HepG2 (cell line): Measurements from ENCODE around the gene ALG14. TPM values are rescaled to one million over a fixed set of nuclear protein-coding genes. Genes with fewer than 3 reads are reported as not detected.
A peak's percentile ranks its signal among the peaks of the same experiment; 100 is the strongest.

ENCODE experiments used
- ATAC-seq: fragments of 200-7000 bp; cut with Tn5 transposase; 3 replicates; pipeline ENCODE4 v1.9.1; 2020; ENCODE audit warnings: mild to moderate bottlenecking, moderate library complexity
- BruUV-seq: library from RNA; stranded (reverse); fragments of 400-500 nt; replicated peaks from 2 replicates; lab custom pipeline; 2021; lab: Mats Ljungman, UMichigan
- CTCF ChIA-PET: fragments of 300-600 bp; formaldehyde crosslinking; extraction: SDS; loops from one replicate; lab custom pipeline; 2021; ENCODE audit warnings: low total read pairs, inconsistent platforms, low intra/inter-chr PET ratio; lab: Yijun Ruan, JAX
- POLR2A ChIA-PET: fragments of 350-600 bp; sonication (Branson Sonifier 250); formaldehyde crosslinking; loops from one replicate; lab custom pipeline; 2020; ENCODE audit warnings: antibody characterized with exemption, inconsistent platforms; lab: Yijun Ruan, JAX
- DNase-seq: peaks from one replicate; pipeline ENCODE4 v3.0.0-alpha.2; 2015; ENCODE audit warnings: low spot score
- FAIRE-seq: peaks from 3 replicates; lab custom pipeline; 2011; peaks lifted over from hg19 to GRCh38; lab: Jason Lieb, UNC
- H2AFZ ChIP-seq: one replicate; pipeline ENCODE4 v1.6.1; 2011; ENCODE audit warnings: low read length, inconsistent platforms
- H3K27ac ChIP-seq: fragments of 300-600 bp; 3 replicates; pipeline ENCODE4 v1.8.0; 2011; ENCODE audit warnings: mixed run types, mild to moderate bottlenecking, mixed read lengths, low read length, inconsistent platforms; ENCODE audit not compliant: insufficient read depth; ENCODE audit errors: extremely low read length
- H3K27me3 ChIP-seq, 2 experiments: fragments of 200-600 bp in 1 of 2; 2 replicates in 1 of 2; 3 replicates in 1 of 2; pipeline versions ENCODE4 v1.6.0 to v1.8.0; 2011; ENCODE audit warnings: low read length in 2 of 2, mild to moderate bottlenecking in 2 of 2, moderate library complexity in 2 of 2, inconsistent platforms in 1 of 2; ENCODE audit not compliant: insufficient read depth in 2 of 2, control insufficient read depth in 1 of 2
- H3K36me3 ChIP-seq, 2 experiments: fragments of 200-600 bp in 1 of 2; replicated peaks in 1 of 2; 2 replicates in 1 of 2; 3 replicates in 1 of 2; pipeline versions ENCODE4 v1.5.1 to v1.8.0; 2011; ENCODE audit warnings: low read length in 2 of 2, inconsistent platforms in 1 of 2; ENCODE audit not compliant: insufficient read depth in 2 of 2, control insufficient read depth in 1 of 2
- H3K4me1 ChIP-seq: 2 replicates; pipeline ENCODE4 v1.5.1; 2012; ENCODE audit warnings: low read length, inconsistent platforms; ENCODE audit not compliant: insufficient read depth
- H3K4me2 ChIP-seq: 2 replicates; pipeline ENCODE4 v1.6.0; 2011; ENCODE audit warnings: low read depth, low read length, inconsistent platforms
- H3K4me3 ChIP-seq, 3 experiments: fragments of 200-600 bp in 1 of 3; sonication (generic), shearing (Covaris generic) in 1 of 3; replicated peaks in 1 of 3; 2 replicates each; pipeline ENCODE4 v1.5.1; 2011 to 2016; ENCODE audit warnings: low read length in 3 of 3, inconsistent platforms in 2 of 3, low read depth in 2 of 3, mild to moderate bottlenecking in 2 of 3, control low read depth in 1 of 3, mixed read lengths in 1 of 3; ENCODE audit not compliant: insufficient read depth in 1 of 3
- H3K79me2 ChIP-seq: one replicate; pipeline ENCODE4 v1.6.1; 2011; ENCODE audit warnings: low read length, inconsistent platforms; ENCODE audit not compliant: insufficient read depth
- H3K9ac ChIP-seq: 2 replicates; pipeline ENCODE4 v1.6.0; 2011; ENCODE audit warnings: mild to moderate bottlenecking, low read depth, low read length, inconsistent platforms; ENCODE audit not compliant: insufficient read depth
- H3K9me3 ChIP-seq: 2 replicates; pipeline ENCODE4 v1.5.1; 2012; ENCODE audit warnings: mild to moderate bottlenecking, low read length
- H4K20me1 ChIP-seq: 2 replicates; pipeline ENCODE4 v1.6.0; 2011; ENCODE audit warnings: inconsistent platforms, mild to moderate bottlenecking, low read length, moderate library complexity; ENCODE audit not compliant: insufficient read depth
- ADNP ChIP-seq: sonication (generic); formaldehyde crosslinking; IDR thresholded peaks from 2 replicates; pipeline ENCODE4 v1.4.0; 2020; ENCODE audit warnings: missing genetic modification reagents
- ARID5B ChIP-seq: IDR thresholded peaks from 2 replicates; pipeline ENCODE4 v1.4.0; 2020; ENCODE audit warnings: mild to moderate bottlenecking, missing genetic modification reagents
- CBX2 ChIP-seq, 2 experiments: fragments of 200-600 bp in 1 of 2; sonication (generic); formaldehyde crosslinking in 1 of 2; IDR thresholded peaks; 2 replicates each; pipeline versions ENCODE4 v1.7.0 to v1.8.1; 2018 to 2022; ENCODE audit warnings: low read depth in 2 of 2, low read length in 1 of 2, mild to moderate bottlenecking in 1 of 2, missing genetic modification reagents in 1 of 2
- CREM ChIP-seq, 2 experiments: sonication (generic) in 1 of 2; formaldehyde crosslinking in 1 of 2; IDR thresholded peaks; 2 replicates each; pipeline versions ENCODE4 v1.4.0 to v1.6.1; 2016 to 2020; ENCODE audit warnings: antibody characterized with exemption in 1 of 2, mild to moderate bottlenecking in 1 of 2, missing genetic modification reagents in 1 of 2
- ESRRA ChIP-seq: sonication (generic); formaldehyde crosslinking; IDR thresholded peaks from 2 replicates; pipeline ENCODE4 v1.5.1; 2020; ENCODE audit warnings: mild to moderate bottlenecking, low read depth, missing genetic modification reagents
- JUNB ChIP-seq: sonication (generic); formaldehyde crosslinking; IDR thresholded peaks from 2 replicates; pipeline ENCODE4 v1.8.0; 2022; ENCODE audit warnings: missing genetic modification reagents, mild to moderate bottlenecking, borderline replicate concordance
- NFE2L2 ChIP-seq: fragments of 150-350 bp; IDR thresholded peaks from 2 replicates; pipeline ENCODE4 v1.6.1; 2014; ENCODE audit warnings: low read length
- NR2F6 ChIP-seq, 2 experiments: IDR thresholded peaks; 2 replicates each; pipeline ENCODE4 v1.6.1; 2016; ENCODE audit warnings: antibody characterized with exemption in 1 of 2, mild to moderate bottlenecking in 1 of 2
- RARA ChIP-seq: IDR thresholded peaks from 2 replicates; pipeline ENCODE4 v1.6.1; 2016; ENCODE audit warnings: missing genetic modification reagents, missing compliant biosample characterization
- RBM22 ChIP-seq: fragments of 200-400 bp; formaldehyde crosslinking; optimal IDR thresholded peaks from 2 replicates; pipeline ENCODE3; 2017; ENCODE audit warnings: mild to moderate bottlenecking, low read length, moderate library complexity
- TBX3 ChIP-seq: fragments of 450-650 bp; IDR thresholded peaks from 2 replicates; pipeline ENCODE4 v1.6.1; 2017; ENCODE audit warnings: antibody characterized with exemption, mild to moderate bottlenecking, inconsistent platforms, borderline replicate concordance
- ZBTB43 ChIP-seq: sonication (generic); formaldehyde crosslinking; conservative IDR thresholded peaks from 2 replicates; pipeline ENCODE4 v1.4.0; 2020; ENCODE audit warnings: missing genetic modification reagents
- ZNF121 ChIP-seq: sonication (generic); formaldehyde crosslinking; IDR thresholded peaks from 2 replicates; pipeline ENCODE4 v1.5.0; 2020; ENCODE audit warnings: mild to moderate bottlenecking, missing genetic modification reagents
- ZNF414 ChIP-seq: sonication (generic); formaldehyde crosslinking; IDR thresholded peaks from 2 replicates; pipeline ENCODE4 v1.5.0; 2020; ENCODE audit warnings: missing genetic modification reagents
- ZNF570 ChIP-seq: sonication (generic); formaldehyde crosslinking; IDR thresholded peaks from 2 replicates; pipeline ENCODE4 v1.4.0; 2020; ENCODE audit warnings: mild to moderate bottlenecking, missing genetic modification reagents, borderline replicate concordance
- ZNF572 ChIP-seq: sonication (generic); formaldehyde crosslinking; IDR thresholded peaks from 2 replicates; pipeline ENCODE4 v1.5.1; 2020; ENCODE audit warnings: mild to moderate bottlenecking, missing genetic modification reagents
- ZNF878 ChIP-seq: sonication (generic); formaldehyde crosslinking; IDR thresholded peaks from 2 replicates; pipeline ENCODE4 v1.8.1; 2023; ENCODE audit warnings: mild to moderate bottlenecking, missing genetic modification reagents, moderate library complexity
- ZSCAN5A ChIP-seq: sonication (generic); formaldehyde crosslinking; IDR thresholded peaks from 2 replicates; pipeline ENCODE4 v1.8.0; 2022; ENCODE audit warnings: mild to moderate bottlenecking, missing genetic modification reagents, borderline replicate concordance
- WGBS: methylation state at CpG from one replicate; pipeline ENCODE4 v1.1.6; 2017; ENCODE audit warnings: low lambda C conversion rate; 5-methylcytosine and 5-hydroxymethylcytosine counted together
- in situ Hi-C: cut with HindIII; loops from 2 replicates; pipeline ENCODE4 v1.10.0; 2017; ENCODE audit warnings: low pct_unique_long_range_greater_than_20kb; ENCODE audit not compliant: extremely low pct_ligation_motif_present
- intact Hi-C: fragments of 100-400 bp; cut with micrococcal nuclease; formaldehyde crosslinking; loops from one replicate; pipeline ENCODE4 v1.10.0; 2022; ENCODE audit not compliant: unreplicated experiment
- polyA plus RNA-seq, 8 experiments: library from polyadenylated mRNA; depleted of rRNA in 3 of 8; stranded (reverse) in 7 of 8; unstranded in 1 of 8; fragments of >200 nt; fragmentation: Illumina TruSeq in 4 of 8; extraction: Trizol in 4 of 8; gene quantifications; 2 replicates each; pipeline versions ENCODE4 v1.2.1 to v1.2.3, GENCODE V29; 2011 to 2016; ENCODE audit warnings: low read depth in 4 of 8, missing spikeins in 1 of 8, mixed read lengths in 1 of 8; ENCODE audit not compliant: insufficient read depth in 1 of 8
- total RNA-seq, 5 experiments: library from RNA; depleted of rRNA; stranded (reverse); fragments of >200 nt; fragmentation: Illumina TruSeq; extraction: Trizol; gene quantifications; 2 replicates each; pipeline ENCODE4 v1.2.3, GENCODE V29; 2016; ENCODE audit warnings: low read depth in 1 of 5

The ALG14 gene
- total and polyA plus RNA-seq, 2 of the 13 experiments (the other 11 are each of a cell fraction or from before 2014, with no cell fraction given): 4.5 to 12.7 TPM

- WGBS: 34% methylated on average over 4 of the region's 4 CpGs
- Histone ChIP-seq H3K27ac (peak overlapping the region; percentile 50), H2AFZ (no peak overlapping the region), H3K36me3 (0 out of 5 replicates have a peak, but pooled peaks cover 0 to 1% of the 10 kb centered on the region in 2 experiments), H3K9me3 (no peaks in the 10 kb centered on the region), H3K27me3 (no peaks in the 10 kb centered on the region), H3K79me2 (no peaks in the 10 kb centered on the region), H3K4me2 (0 out of 2 replicates have a peak overlapping the region, but pooled peaks have one; percentile 23), H3K4me3 (no peak overlapping the region), H3K4me1 (peaks cover 24% of the 10 kb centered on the region), H4K20me1 (no peaks in the 10 kb centered on the region), H3K9ac (no peak overlapping the region)
- FAIRE-seq: no peak
- ChIA-PET POLR2A (interaction anchor here (1.7 kb wide), 1 partner anchor 11 kb away, joined by 6 read pairs; no protein-coding TSS in a partner anchor), CTCF (no interaction called here)
- ATAC-seq: peak; percentile 23; the same call in 1 of the 3 replicates
- no peak for DNase-seq
- no TSS peak for BruUV-seq
- intact Hi-C loops: no loop called here
- in situ Hi-C loops: no loop called here
- TF ChIP-seq NR2F6 (IDR thresholded peaks at IDR 0.05) (peak; percentile 69), NR2F6 (CRISPR knock-in tag; IDR thresholded peaks at IDR 0.05) (peak; percentile 58; the same call in 1 of the 2 replicates), ZNF414 (CRISPR knock-in tag) (no peak), ZSCAN5A (CRISPR knock-in tag) (no peak), TBX3 (no peak), NFE2L2 (peak; percentile 49; the same call in 1 of the 2 replicates), JUNB (CRISPR knock-in tag) (no peak), CREM (IDR thresholded peaks at IDR 0.05) (no peak), CREM (CRISPR knock-in tag; IDR thresholded peaks at IDR 0.05) (no peak), ESRRA (no peak), ZNF572 (CRISPR knock-in tag) (no peak), ARID5B (CRISPR knock-in tag) (0 out of 2 replicates have a peak, but pooled peaks have one; percentile 4), RBM22 (no peak), ZNF121 (peak; percentile 57), ZBTB43 (CRISPR knock-in tag) (no peak), ADNP (CRISPR knock-in tag) (no peak), ZNF878 (CRISPR knock-in tag) (no peak), CBX2 (IDR thresholded peaks at IDR 0.05; ENCODE audit: low read depth, low read length) (no peak), CBX2 (CRISPR knock-in tag; IDR thresholded peaks at IDR 0.05; ENCODE audit: low read depth) (no peak), RARA (0 out of 2 replicates have a peak, but pooled peaks have one; percentile 6), ZNF570 (no peak)
Observed at GRCh38 chr1:95003433-95003738, 69.4 kb downstream of the ALG14 start.
